Measurements from ENCODE around the gene MUC20. TPM values are rescaled to one million over a fixed set of nuclear protein-coding genes. Genes with fewer than 3 reads are reported as not detected.

Gene MUC20
- total and polyA plus RNA-seq, 9 of the 15 experiments (the other 6 are each of a cell fraction or from before 2014, with no cell fraction given): 0.03 to 0.23 (median 0.15) TPM; not detected in 3

DNA sequence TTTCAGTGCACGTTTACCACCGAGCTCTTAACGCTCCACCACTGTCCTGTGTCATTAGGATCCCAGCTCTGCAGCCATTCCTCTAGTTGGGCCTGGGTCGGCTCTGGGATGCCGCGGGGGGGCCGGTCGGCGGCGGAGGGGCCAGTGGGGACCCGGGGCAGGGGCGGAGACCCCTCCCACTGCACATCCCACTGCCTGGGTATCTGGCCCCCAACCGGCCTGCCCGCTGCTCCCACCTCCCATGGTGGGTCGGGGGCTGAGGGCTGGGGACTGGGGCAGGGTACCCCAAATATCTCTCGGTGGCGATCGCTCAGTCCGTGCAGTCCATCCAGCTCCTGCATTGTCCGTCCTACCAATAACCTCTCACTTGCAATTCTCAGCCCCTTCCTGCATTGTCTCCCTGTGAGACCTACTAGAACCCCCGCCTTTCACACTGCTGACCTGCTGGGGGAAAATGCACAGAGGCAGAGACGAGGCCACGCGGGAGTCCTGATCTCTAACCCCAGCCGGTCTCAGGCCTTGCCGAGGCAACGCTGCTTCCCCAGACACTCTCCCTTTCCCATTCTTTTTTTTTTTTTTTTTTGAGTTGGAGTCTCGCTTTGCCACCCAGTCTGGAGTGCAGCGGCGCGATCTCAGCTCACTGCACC lies 24.0 kb upstream of the MUC20 start (continued):
- TF ChIP-seq, protein P1, sequence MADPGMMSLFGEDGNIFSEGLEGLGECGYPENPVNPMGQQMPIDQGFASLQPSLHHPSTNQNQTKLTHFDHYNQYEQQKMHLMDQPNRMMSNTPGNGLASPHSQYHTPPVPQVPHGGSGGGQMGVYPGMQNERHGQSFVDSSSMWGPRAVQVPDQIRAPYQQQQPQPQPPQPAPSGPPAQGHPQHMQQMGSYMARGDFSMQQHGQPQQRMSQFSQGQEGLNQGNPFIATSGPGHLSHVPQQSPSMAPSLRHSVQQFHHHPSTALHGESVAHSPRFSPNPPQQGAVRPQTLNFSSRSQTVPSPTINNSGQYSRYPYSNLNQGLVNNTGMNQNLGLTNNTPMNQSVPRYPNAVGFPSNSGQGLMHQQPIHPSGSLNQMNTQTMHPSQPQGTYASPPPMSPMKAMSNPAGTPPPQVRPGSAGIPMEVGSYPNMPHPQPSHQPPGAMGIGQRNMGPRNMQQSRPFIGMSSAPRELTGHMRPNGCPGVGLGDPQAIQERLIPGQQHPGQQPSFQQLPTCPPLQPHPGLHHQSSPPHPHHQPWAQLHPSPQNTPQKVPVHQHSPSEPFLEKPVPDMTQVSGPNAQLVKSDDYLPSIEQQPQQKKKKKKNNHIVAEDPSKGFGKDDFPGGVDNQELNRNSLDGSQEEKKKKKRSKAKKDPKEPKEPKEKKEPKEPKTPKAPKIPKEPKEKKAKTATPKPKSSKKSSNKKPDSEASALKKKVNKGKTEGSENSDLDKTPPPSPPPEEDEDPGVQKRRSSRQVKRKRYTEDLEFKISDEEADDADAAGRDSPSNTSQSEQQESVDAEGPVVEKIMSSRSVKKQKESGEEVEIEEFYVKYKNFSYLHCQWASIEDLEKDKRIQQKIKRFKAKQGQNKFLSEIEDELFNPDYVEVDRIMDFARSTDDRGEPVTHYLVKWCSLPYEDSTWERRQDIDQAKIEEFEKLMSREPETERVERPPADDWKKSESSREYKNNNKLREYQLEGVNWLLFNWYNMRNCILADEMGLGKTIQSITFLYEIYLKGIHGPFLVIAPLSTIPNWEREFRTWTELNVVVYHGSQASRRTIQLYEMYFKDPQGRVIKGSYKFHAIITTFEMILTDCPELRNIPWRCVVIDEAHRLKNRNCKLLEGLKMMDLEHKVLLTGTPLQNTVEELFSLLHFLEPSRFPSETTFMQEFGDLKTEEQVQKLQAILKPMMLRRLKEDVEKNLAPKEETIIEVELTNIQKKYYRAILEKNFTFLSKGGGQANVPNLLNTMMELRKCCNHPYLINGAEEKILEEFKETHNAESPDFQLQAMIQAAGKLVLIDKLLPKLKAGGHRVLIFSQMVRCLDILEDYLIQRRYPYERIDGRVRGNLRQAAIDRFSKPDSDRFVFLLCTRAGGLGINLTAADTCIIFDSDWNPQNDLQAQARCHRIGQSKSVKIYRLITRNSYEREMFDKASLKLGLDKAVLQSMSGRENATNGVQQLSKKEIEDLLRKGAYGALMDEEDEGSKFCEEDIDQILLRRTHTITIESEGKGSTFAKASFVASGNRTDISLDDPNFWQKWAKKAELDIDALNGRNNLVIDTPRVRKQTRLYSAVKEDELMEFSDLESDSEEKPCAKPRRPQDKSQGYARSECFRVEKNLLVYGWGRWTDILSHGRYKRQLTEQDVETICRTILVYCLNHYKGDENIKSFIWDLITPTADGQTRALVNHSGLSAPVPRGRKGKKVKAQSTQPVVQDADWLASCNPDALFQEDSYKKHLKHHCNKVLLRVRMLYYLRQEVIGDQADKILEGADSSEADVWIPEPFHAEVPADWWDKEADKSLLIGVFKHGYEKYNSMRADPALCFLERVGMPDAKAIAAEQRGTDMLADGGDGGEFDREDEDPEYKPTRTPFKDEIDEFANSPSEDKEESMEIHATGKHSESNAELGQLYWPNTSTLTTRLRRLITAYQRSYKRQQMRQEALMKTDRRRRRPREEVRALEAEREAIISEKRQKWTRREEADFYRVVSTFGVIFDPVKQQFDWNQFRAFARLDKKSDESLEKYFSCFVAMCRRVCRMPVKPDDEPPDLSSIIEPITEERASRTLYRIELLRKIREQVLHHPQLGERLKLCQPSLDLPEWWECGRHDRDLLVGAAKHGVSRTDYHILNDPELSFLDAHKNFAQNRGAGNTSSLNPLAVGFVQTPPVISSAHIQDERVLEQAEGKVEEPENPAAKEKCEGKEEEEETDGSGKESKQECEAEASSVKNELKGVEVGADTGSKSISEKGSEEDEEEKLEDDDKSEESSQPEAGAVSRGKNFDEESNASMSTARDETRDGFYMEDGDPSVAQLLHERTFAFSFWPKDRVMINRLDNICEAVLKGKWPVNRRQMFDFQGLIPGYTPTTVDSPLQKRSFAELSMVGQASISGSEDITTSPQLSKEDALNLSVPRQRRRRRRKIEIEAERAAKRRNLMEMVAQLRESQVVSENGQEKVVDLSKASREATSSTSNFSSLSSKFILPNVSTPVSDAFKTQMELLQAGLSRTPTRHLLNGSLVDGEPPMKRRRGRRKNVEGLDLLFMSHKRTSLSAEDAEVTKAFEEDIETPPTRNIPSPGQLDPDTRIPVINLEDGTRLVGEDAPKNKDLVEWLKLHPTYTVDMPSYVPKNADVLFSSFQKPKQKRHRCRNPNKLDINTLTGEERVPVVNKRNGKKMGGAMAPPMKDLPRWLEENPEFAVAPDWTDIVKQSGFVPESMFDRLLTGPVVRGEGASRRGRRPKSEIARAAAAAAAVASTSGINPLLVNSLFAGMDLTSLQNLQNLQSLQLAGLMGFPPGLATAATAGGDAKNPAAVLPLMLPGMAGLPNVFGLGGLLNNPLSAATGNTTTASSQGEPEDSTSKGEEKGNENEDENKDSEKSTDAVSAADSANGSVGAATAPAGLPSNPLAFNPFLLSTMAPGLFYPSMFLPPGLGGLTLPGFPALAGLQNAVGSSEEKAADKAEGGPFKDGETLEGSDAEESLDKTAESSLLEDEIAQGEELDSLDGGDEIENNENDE (IDR thresholded peaks at IDR 0.05; ENCODE audit: low read depth, low read length): peak; percentile 36
- TF ChIP-seq ZBTB7A (IDR thresholded peaks at IDR 0.05; ENCODE audit: borderline replicate concordance, control insufficient read depth, low read depth, low read length): peak; percentile 61; the same call in 1 of the 2 replicates
